NCI-H82 treated with DMSO at 0.1 percent for 48 hours (cell line): ENCODE measurements around the gene AKT3.

Experiments
- DNase-seq: peaks from one replicate; lab custom pipeline; 2025; ENCODE audit not compliant: unreplicated experiment; lab: John Stamatoyannopoulos, UW

The AKT3 gene

GRCh38 chr1:243562473-243562872, 287.6 kb downstream of the AKT3 start:
- no peak for DNase-seq

- DNase-seq, result no peak
Observed at GRCh38 chr1:243561588-243562319, 288.3 kb downstream of the AKT3 start.

- DNase-seq, result no peak
Observed at GRCh38 chr1:243559575-243560162, 290.4 kb downstream of the AKT3 start.

GRCh38 chr1:243558576-243558975, 291.5 kb downstream of the AKT3 start:
- no peak for DNase-seq

- DNase-seq, result no peak
Observed at GRCh38 chr1:243557866-243558265, 292.2 kb downstream of the AKT3 start.

- DNase-seq, result no peak
Observed at GRCh38 chr1:243554686-243555085, 295.4 kb downstream of the AKT3 start.

GRCh38 chr1:243553090-243553489, 297.0 kb downstream of the AKT3 start:
- DNase-seq, result no peak

GRCh38 chr1:243550276-243550675, 299.8 kb downstream of the AKT3 start:
- no peak for DNase-seq

GRCh38 chr1:243549791-243550190, 300.3 kb downstream of the AKT3 start:
- peak; percentile 83 for DNase-seq

GRCh38 chr1:243549108-243549507, 300.9 kb downstream of the AKT3 start:
- no peak for DNase-seq

- no peak for DNase-seq
Observed at GRCh38 chr1:243548516-243548915, 301.5 kb downstream of the AKT3 start.

- DNase-seq, result no peak
Observed at GRCh38 chr1:243547891-243548290, 302.2 kb downstream of the AKT3 start.

GRCh38 chr1:243546457-243546856, 303.6 kb downstream of the AKT3 start:
- DNase-seq, result no peak

- DNase-seq, result no peak
Observed at GRCh38 chr1:243543501-243543900, 306.5 kb downstream of the AKT3 start.

- DNase-seq, result no peak
Observed at GRCh38 chr1:243542739-243543415, 307.2 kb downstream of the AKT3 start.

- DNase-seq, result no peak
Observed at GRCh38 chr1:243539636-243540035, 310.4 kb downstream of the AKT3 start.

GRCh38 chr1:243535014-243535413, 315.0 kb downstream of the AKT3 start:
- no peak for DNase-seq

- DNase-seq, result no peak
Observed at GRCh38 chr1:243529512-243529911, 320.5 kb downstream of the AKT3 start.

GRCh38 chr1:243528459-243529121, 321.5 kb downstream of the AKT3 start:
- no peak for DNase-seq

- no peak for DNase-seq
Observed at GRCh38 chr1:243526180-243526579, 323.9 kb downstream of the AKT3 start.

- no peak for DNase-seq
Observed at GRCh38 chr1:243525085-243525487, 325.0 kb downstream of the AKT3 start.

GRCh38 chr1:243523766-243524165, 326.3 kb downstream of the AKT3 start:
- no peak for DNase-seq
